ENCODE data around the gene TMEM125. TPM values are rescaled to one million over a fixed set of nuclear protein-coding genes. Genes with fewer than 3 reads are reported as not detected.

The TMEM125 gene
- total RNA-seq, 4 donors from 2014 or later: 0.20 to 2.6 (median 0.21) TPM; not detected in 1

DNA sequence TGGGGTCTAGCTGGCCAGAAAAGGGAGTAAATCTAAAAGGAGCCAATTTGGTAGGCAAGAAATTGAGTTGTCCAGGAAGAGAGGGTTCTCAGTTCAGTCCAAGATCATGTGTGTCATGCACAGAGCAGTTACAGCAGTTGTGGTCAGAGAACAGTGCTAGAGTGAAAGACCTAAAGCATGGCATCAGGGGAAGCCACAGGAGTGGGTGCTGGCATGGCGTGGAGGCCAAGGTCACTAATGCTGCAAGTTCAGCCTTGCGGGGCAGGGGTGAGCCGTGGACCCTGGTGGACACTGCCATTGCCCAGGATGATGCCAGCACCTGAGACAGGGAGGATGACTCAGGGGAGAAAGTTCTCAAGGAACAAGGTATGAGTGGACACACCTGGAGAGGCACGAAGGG is 16.6 kb upstream of the TMEM125 start:
- TF ChIP-seq, protein P1, sequence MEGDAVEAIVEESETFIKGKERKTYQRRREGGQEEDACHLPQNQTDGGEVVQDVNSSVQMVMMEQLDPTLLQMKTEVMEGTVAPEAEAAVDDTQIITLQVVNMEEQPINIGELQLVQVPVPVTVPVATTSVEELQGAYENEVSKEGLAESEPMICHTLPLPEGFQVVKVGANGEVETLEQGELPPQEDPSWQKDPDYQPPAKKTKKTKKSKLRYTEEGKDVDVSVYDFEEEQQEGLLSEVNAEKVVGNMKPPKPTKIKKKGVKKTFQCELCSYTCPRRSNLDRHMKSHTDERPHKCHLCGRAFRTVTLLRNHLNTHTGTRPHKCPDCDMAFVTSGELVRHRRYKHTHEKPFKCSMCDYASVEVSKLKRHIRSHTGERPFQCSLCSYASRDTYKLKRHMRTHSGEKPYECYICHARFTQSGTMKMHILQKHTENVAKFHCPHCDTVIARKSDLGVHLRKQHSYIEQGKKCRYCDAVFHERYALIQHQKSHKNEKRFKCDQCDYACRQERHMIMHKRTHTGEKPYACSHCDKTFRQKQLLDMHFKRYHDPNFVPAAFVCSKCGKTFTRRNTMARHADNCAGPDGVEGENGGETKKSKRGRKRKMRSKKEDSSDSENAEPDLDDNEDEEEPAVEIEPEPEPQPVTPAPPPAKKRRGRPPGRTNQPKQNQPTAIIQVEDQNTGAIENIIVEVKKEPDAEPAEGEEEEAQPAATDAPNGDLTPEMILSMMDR (IDR thresholded peaks at IDR 0.05): no peak
- TF ChIP-seq EP300 (IDR thresholded peaks at IDR 0.05) (no peak), POLR2A (IDR thresholded peaks at IDR 0.05) (no peak)
- no peaks in the 10 kb centered on the region for H3K9me3 ChIP-seq
- no peaks in the 10 kb centered on the region for H3K27me3 ChIP-seq
- H3K27ac ChIP-seq: no peak overlapping the region
- H3K4me3 ChIP-seq: no peak overlapping the region
- no peaks in the 10 kb centered on the region for H3K36me3 ChIP-seq
- no peak for DNase-seq (ENCODE audit: low spot score in 2 of 2)
- 94 to 96% methylated on average over 4 of the region's 4 CpGs for WGBS, 2 donors
- H3K4me1 ChIP-seq: no peaks in the 10 kb centered on the region

DNA sequence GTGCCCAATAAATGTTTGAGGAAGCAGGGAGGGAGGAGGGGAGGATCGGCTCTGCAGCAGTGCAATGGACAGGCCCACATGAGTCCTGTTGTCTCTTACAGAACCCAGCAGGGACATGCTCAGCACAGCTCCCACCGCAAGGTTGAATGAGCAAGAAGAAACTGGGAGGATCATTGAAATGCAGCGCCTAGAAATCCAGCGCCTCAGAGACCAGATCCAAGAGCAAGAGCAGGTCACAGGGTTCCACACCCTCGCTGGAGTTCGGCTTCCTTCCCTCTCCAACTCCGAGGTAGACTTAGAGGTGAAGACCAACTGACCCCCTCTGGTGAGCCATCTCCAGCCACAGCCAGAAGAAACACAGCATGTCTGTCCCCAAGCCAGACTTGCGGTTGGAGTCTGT is 15.9 kb upstream of the TMEM125 start:
- Histone ChIP-seq H3K4me1 (no peaks in the 10 kb centered on the region), H3K27ac (no peak overlapping the region), H3K36me3 (no peaks in the 10 kb centered on the region), H3K4me3 (no peak overlapping the region), H3K9me3 (no peaks in the 10 kb centered on the region), H3K27me3 (no peaks in the 10 kb centered on the region)
- TF ChIP-seq EP300 (IDR thresholded peaks at IDR 0.05): no peak
- TF ChIP-seq, protein P1 (IDR thresholded peaks at IDR 0.05): no peak
- TF ChIP-seq POLR2A (IDR thresholded peaks at IDR 0.05): no peak
- 81 to 91% methylated on average over 8 of the region's 8 CpGs for WGBS, 2 donors
- no peak for DNase-seq (ENCODE audit: low spot score in 2 of 2)

DNA sequence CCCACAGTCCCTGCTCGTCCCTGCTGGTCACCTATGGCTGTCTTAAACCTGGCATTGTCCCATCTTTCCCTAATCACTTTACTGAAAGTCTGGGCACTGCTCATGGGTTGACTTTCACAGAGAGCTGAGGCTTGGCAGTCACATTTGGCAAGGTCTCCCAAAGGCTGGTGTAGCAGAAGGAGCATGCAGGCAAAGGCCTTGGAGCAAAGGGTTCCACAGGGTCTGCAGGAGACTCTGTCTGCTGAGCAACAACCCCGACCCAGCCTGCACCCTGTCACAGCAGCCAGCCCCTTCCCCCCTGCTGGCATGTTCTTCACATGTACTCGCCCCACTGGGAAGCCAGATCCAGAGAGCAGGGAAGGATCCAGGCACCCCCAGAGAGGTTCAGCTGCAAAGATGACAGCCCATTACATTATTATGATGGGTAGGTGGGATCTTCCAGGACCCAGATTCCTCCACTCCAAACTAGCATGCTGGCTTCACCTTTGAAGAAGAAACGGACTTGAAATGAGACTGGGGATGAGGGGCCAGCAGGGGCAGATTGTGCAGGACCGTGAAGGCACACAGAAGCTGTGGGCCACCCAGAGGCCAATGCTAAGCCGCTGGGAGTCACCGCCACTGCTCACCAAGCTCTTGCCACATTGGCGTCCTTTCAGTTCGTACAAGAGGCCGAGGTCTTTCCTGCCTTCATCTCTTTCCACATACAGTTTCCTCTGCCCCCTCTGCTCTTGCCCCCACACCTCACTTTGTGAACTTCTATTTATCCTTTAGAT is 14.2 kb upstream of the TMEM125 start:
- DNase-seq (ENCODE audit: low spot score in 2 of 2): no peak
- Histone ChIP-seq H3K36me3 (no peaks in the 10 kb centered on the region), H3K27ac (no peak overlapping the region), H3K4me1 (no peaks in the 10 kb centered on the region), H3K9me3 (no peaks in the 10 kb centered on the region), H3K27me3 (no peaks in the 10 kb centered on the region), H3K4me3 (no peak overlapping the region)
- 74 to 77% methylated on average over 10 of the region's 10 CpGs for WGBS, 2 donors
- TF ChIP-seq, protein P1 (IDR thresholded peaks at IDR 0.05): no peak
- no peak for TF ChIP-seq POLR2A (IDR thresholded peaks at IDR 0.05)
- TF ChIP-seq EP300 (IDR thresholded peaks at IDR 0.05): no peak

DNA sequence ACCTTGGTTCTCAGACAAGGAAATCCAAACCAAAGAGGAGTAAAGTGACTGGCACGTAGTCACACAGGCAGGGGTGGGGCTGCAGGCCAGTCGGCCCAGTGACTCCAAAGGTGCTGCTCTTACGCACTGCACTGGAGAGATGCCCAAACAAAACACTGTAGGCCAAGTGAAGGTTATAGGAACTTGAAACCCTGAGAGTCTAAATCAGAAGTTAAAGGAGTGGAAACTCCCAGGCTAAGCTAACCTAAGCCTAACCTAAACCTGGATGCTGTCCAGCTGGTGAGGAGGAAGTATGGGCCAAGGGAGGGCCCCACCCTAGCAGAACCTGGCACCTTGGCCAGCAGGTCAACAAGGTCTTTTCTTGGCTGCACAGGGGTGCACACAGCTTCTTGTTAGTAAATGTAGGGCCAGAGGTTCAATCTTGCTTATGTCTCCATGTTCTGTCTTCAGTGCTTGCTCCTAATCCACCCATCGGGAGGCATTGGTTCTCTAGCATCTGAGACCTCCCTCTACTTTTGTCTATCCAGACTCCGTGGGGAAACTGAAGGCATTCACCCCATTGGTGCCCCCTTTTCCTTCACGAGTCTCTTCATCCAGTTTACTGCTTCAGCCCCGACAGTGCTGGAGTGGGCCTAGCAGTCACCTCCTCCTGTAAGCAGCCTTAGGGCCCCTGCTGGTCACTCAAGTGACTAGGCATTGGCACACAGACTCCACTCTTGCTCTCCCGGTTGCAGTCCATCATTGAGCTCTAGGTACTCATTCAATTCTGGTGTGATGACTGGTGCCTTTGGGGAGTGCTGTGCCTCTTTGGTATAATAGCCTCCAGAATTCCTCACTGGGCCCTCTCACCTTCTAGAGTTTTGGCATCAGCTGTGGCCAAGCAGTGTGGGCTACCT is 12.9 kb upstream of the TMEM125 start:
- DNase-seq (ENCODE audit: low spot score in 2 of 2): no peak
- no peaks in the 10 kb centered on the region for H3K27me3 ChIP-seq
- no peaks in the 10 kb centered on the region for H3K36me3 ChIP-seq
- WGBS, 2 donors: 81% methylated on average over 8 of the region's 8 CpGs
- peak overlapping the region in 1 of 4 donors; percentile 16 for H3K27ac ChIP-seq
- TF ChIP-seq, protein P1 (IDR thresholded peaks at IDR 0.05): no peak
- TF ChIP-seq POLR2A (IDR thresholded peaks at IDR 0.05): no peak
- no peak overlapping the region for H3K4me3 ChIP-seq
- H3K9me3 ChIP-seq: no peaks in the 10 kb centered on the region
- H3K4me1 ChIP-seq: no peaks in the 10 kb centered on the region

DNA sequence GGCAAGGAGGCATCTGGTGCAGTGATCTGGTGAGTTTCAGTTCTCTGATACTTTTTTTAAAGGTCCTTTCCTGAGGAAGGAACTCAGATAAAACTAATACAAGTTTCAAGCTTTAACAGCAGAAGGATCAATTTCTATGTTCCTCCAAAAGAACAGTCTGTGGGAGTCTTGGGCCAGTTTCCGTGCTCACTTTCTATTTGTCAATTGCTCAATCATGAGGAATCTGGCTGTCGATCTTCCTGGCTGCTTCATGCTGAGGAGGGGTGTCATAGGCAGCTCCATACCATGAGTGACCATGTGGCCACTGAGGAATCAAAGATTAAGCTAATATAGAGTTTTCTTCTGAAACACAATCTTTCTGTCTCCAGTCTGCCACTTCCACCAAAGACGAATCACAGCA is 11.4 kb upstream of the TMEM125 start:
- TF ChIP-seq EP300 (IDR thresholded peaks at IDR 0.05) (no peak), POLR2A (IDR thresholded peaks at IDR 0.05) (no peak)
- TF ChIP-seq, protein P1 (IDR thresholded peaks at IDR 0.05): no peak
- 79 to 91% methylated on average over 3 of the region's 3 CpGs for WGBS, 2 donors
- no peak for DNase-seq (ENCODE audit: low spot score in 2 of 2)
- peaks cover 0 to 3% (median 0%) of the 10 kb centered on the region in 4 donors for H3K9me3 ChIP-seq
- no peak overlapping the region for H3K4me3 ChIP-seq
- no peaks in the 10 kb centered on the region for H3K4me1 ChIP-seq
- no peaks in the 10 kb centered on the region for H3K27me3 ChIP-seq
- no peaks in the 10 kb centered on the region for H3K36me3 ChIP-seq
- no peak overlapping the region for H3K27ac ChIP-seq

Data from tibial nerve (tissue), 4 donors.